GM19099 (cell line): ENCODE measurements around the gene SEMA7A.
A peak's percentile ranks its signal among the peaks of the same experiment; 100 is the strongest.

Source experiments
- POLR2A ChIP-seq: IDR thresholded peaks from 3 replicates; pipeline ENCODE4 v1.6.1; 2011; ENCODE audit warnings: low read depth; ENCODE audit not compliant: insufficient read length; ENCODE audit errors: extremely low read depth

SEMA7A gene

GRCh38 chr15:74403588-74403919 is 30.2 kb downstream of the SEMA7A start:
- TF ChIP-seq POLR2A, result no peak

- TF ChIP-seq POLR2A, result peak; percentile 51
Observed at GRCh38 chr15:74402873-74403587, 30.7 kb downstream of the SEMA7A start.

DNA sequence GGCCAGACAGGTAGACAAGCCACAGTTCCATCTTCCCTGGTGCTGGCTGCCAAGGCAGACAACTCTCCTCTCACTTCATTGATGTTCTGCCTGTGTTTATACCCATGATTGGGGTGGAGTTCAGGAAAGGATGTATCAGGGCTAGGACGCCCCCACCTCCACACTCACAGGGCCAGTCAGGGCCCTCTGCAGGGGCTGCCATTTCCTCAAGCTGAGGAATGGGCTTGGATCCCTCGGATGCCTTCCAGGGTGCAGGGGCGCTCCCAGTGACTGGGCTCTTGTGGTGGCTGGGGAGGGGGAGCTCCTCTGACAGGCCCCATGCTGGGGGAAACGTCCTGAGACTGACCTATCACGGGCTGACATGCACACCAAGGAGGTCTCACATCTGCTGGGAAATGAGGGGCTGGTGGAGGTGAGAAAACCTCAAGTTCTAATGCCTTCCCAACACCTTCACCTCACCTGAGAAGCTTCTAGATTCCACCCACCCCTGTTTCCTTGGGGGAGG is 31.4 kb downstream of the SEMA7A start:
- TF ChIP-seq POLR2A, result peak; percentile 34

- TF ChIP-seq POLR2A, result peak; percentile 51
Observed at GRCh38 chr15:74400915-74401757, 32.6 kb downstream of the SEMA7A start.

GRCh38 chr15:74400313-74400860 is 33.4 kb downstream of the SEMA7A start:
- no peak for TF ChIP-seq POLR2A

GRCh38 chr15:74399511-74400312 is 34.0 kb downstream of the SEMA7A start:
- TF ChIP-seq POLR2A, result peak; percentile 30

DNA sequence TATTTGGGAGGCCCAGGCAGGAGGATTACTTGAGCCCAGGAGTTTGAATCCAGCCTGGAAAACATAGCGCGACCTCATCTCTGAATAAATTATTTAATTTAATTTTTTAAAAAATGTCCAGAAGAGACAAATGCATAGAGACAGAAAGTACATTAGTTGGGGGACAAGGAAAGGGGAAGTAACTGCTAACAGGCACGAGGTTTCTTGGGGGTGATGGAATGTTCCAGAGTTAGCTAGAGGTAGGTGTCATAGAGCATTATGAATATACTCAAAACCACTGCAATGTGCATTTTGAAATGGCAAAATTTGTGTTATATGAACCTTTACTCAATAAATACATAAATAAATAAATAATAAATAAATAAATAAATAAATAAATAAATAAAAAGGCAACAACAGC is 34.7 kb downstream of the SEMA7A start:
- TF ChIP-seq POLR2A, result no peak

- no peak for TF ChIP-seq POLR2A
Observed at GRCh38 chr15:74398183-74398582, 35.6 kb downstream of the SEMA7A start.

GRCh38 chr15:74397239-74398068 is 36.3 kb downstream of the SEMA7A start:
- TF ChIP-seq POLR2A, result no peak

DNA sequence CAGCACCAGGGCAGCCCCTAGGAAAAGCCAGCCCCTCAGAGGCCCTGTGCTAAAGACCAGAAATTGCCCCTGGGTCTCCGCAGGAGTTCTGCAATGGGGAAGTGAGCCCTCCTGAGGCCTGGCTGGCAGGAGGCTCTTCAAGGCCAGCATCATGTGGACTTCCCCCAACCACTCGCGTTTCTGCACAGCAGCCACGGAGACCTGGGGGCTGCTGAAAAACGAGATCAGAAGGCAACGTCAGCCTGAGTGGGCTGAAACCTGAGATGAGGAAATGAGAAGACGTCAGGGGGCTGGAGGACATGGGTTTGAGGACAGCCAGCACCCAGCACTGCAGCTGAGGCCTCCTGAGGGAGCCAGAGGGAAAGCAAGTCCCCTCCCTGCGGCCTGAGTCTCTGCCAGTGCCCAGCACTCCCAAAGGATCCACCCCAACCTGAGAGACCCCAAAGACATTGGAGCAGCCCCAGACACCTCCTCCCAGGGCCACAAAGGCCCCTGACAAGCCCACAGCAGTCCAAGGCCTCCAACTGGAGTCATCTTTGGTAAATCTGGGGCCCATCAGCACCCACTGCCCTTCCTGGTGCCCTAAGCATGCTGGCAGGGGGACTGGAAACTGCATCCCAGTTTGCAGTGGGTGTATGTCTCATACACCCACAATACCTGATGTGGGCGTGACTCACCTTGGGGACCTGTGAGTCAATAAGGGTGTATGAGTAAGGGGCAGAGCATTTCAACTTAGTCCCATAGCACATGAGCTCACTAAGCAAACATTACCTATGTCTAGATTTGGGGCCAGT is 37.1 kb downstream of the SEMA7A start:
- TF ChIP-seq POLR2A, result peak; percentile 66

GRCh38 chr15:74396146-74396438 is 37.7 kb downstream of the SEMA7A start:
- no peak for TF ChIP-seq POLR2A

- no peak for TF ChIP-seq POLR2A
Observed at GRCh38 chr15:74395319-74396145, 38.2 kb downstream of the SEMA7A start.
